Heart left ventricle (tissue), 13 donors: ENCODE data around the gene DAB2IP.

Experiments
- CTCF ChIP-seq, 12 donors: fragments of 200-600 bp; sonication (generic) in 4 of 12; IDR thresholded peaks; one replicate each; pipeline versions ENCODE4 v1.5.0 to v1.8.0; 2018 to 2022; ENCODE audit warnings: antibody characterized with exemption in 12 of 12, mild to moderate bottlenecking in 5 of 12
- POLR2A ChIP-seq, 2 donors: fragments of 450-650 bp; IDR thresholded peaks; one replicate each; pipeline ENCODE4 v1.6.1; 2017; ENCODE audit warnings: antibody characterized with exemption in 2 of 2, mild to moderate bottlenecking in 2 of 2, moderate library complexity in 2 of 2
- donor health status: ischemic (EF 13 %, LVEDD 7.1; RV severe dilation, severe dysfunction).
- donor health status: DM: no; HTN: yes; CAD: no.
- donor health status: DM: no; HTN: no; CAD: no.
- donor health status: ischemic (EF 25% LVEDD 6.9; RV normal size, moderate dysfunction).
- donor health status: ischemic (EF 25% LVEDD 5.7; RV mildly dilated, moderate dysfunction).
- donor health status: ischemic (EF 35%, LVEDD 5.7; RV mildly dilated, moderate dysfunction).
- donor health status: nonischemic (EF 11% LVEDD 7.7; RV severe dilation, severe dysfunction).
- donor health status: DM: yes; HTN: yes; CAD: no.
- donor health status: PGD.
- donor health status: ischemic (EF 29% LVEDD 5.4; RV normal size, mild dysfunction).
- donor health status: nonischemic (EF 23%, LVEDD 6.1; RV moderate dilation, normal function).

- no peak for TF ChIP-seq CTCF (IDR thresholded peaks at IDR 0.05)
- TF ChIP-seq POLR2A (IDR thresholded peaks at IDR 0.05) = no peak
These were observed 103.4 kb downstream of the DAB2IP start for GRCh38 chr9:121754655-121755436.
